Measurements from ENCODE around the gene NTN5. TPM values are rescaled to one million over a fixed set of nuclear protein-coding genes. Genes with fewer than 3 reads are reported as not detected.

NTN5 gene
- total and polyA plus RNA-seq, 10 of the 15 experiments (the other 5 are each of a cell fraction or from before 2014, with no cell fraction given) = 0.07 to 0.22 TPM; not detected in 8

DNA sequence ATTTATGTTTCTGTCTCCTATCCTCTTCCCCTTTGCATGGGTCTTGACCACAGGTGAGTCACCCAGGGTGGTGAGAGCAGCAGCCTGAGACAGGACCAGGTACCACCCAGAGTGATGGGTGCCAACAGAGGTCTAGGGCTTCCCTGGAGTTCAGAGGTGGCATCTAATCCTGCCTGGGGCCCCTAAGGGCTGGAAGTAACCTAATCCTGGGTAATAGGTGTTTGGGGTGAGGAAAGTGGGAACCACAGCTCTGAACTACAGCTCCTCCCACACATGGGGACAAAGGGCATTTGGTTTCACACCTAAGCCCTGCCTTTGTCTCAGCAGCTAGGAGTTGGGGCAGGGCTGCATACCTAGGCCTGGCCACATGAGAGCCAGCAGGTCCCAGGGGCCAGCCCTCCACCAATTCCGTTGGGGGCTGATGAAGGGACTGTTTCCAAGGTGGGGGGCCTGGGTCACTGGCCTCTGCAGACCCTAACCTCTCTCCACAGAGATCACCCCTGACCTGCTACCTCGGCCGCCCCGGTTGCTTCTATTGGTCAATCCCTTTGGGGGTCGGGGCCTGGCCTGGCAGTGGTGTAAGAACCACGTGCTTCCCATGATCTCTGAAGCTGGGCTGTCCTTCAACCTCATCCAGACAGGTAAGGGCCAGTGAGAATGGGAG is 45.5 kb downstream of the NTN5 start:
- Histone ChIP-seq H2AFZ (ENCODE audit: control insufficient read depth, low read depth, low read length) (no peak overlapping the region), H3K36me3 (ENCODE audit: control insufficient read depth in 2 of 2, insufficient read depth in 2 of 2, low read length in 1 of 2) (peaks cover 6 to 8% of the 10 kb centered on the region in 2 experiments; a peak in 3 of 4 replicates), H3K27me3 (replicated peaks in 1 of 2; ENCODE audit: control insufficient read depth in 2 of 2, insufficient read depth in 2 of 2, low read length in 1 of 2) (no peaks in the 10 kb centered on the region), H3K4me2 (ENCODE audit: control insufficient read depth, insufficient read depth) (no peak overlapping the region), H3K9me3 (replicated peaks; ENCODE audit: control insufficient read depth, insufficient read depth, low read length) (no peaks in the 10 kb centered on the region), H4K20me1 (ENCODE audit: control insufficient read depth, insufficient read depth) (no peaks in the 10 kb centered on the region), H3K27ac (ENCODE audit: control insufficient read depth, insufficient read depth) (no peak overlapping the region), H3K4me3 (no peak overlapping the region), H3K4me1 (ENCODE audit: control insufficient read depth, insufficient read depth, low read length) (peaks cover 12% of the 10 kb centered on the region), H3K79me2 (ENCODE audit: control insufficient read depth, insufficient read depth, low read length) (peaks cover 14% of the 10 kb centered on the region), H3K9ac (ENCODE audit: control insufficient read depth, insufficient read depth, low read length) (no peak overlapping the region)
- ChIA-PET SMC1A (ENCODE audit: uncharacterized antibody, unreplicated experiment) (no interaction called here), CTCF (no interaction called here), RAD21 (ENCODE audit: unreplicated experiment) (interaction anchor here (0.6 to 1.6 kb wide), 2 partner anchors 8 to 40 kb away, joined by 3 to 6 read pairs; partner anchors contain the start of genes RPL18 and SPHK2), POLR2A (interaction anchor here (0.8 to 1.0 kb wide), 2 partner anchors 10 to 246 kb away, joined by 3 read pairs; partner anchors contain the start of gene DBP)
- 96% methylated on average over 6 of the region's 6 CpGs for WGBS (ENCODE audit: insufficient coverage, insufficient replicate concordance, low lambda C conversion rate, missing lambda C conversion rate)
- no peak for ATAC-seq
- in situ Hi-C loops (cut with MboI) (loop anchor here (25.0 kb wide), 1 partner anchor 1260 kb away; the partner anchor contains the start of genes AKT1S1, IL4I1 and TBC1D17), intact Hi-C loops (cut with micrococcal nuclease; ENCODE audit: unreplicated experiment) (no loop called here)
- BruUV-seq (replicated peaks) = no TSS peak
- DNase-seq (ENCODE audit: low read depth, low spot score) = no peak
- FAIRE-seq = no peak
- no peak for TF ChIP-seq ASH2L (IDR thresholded peaks at IDR 0.05; ENCODE audit: borderline replicate concordance, low read depth)
- no peak for TF ChIP-seq SREBF1 (IDR thresholded peaks at IDR 0.05; ENCODE audit: low read length)
- TF ChIP-seq SMAD1 (IDR thresholded peaks at IDR 0.05; ENCODE audit: low read depth, partially characterized antibody) = no peak
- TF ChIP-seq BHLHE40 (IDR thresholded peaks at IDR 0.05; ENCODE audit: borderline replicate concordance in 1 of 2, low read depth in 2 of 2, low read length in 1 of 2) = 0 out of 4 replicates have a peak, but pooled peaks of 1 of the 2 experiments have one; percentile 31
- TF ChIP-seq BCL11A (IDR thresholded peaks at IDR 0.05; ENCODE audit: low read depth, low read length) = no peak
- TF ChIP-seq, protein P1, sequence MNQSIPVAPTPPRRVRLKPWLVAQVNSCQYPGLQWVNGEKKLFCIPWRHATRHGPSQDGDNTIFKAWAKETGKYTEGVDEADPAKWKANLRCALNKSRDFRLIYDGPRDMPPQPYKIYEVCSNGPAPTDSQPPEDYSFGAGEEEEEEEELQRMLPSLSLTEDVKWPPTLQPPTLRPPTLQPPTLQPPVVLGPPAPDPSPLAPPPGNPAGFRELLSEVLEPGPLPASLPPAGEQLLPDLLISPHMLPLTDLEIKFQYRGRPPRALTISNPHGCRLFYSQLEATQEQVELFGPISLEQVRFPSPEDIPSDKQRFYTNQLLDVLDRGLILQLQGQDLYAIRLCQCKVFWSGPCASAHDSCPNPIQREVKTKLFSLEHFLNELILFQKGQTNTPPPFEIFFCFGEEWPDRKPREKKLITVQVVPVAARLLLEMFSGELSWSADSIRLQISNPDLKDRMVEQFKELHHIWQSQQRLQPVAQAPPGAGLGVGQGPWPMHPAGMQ (IDR thresholded peaks at IDR 0.05; ENCODE audit: borderline replicate concordance) = no peak
- TF ChIP-seq, protein P2, sequence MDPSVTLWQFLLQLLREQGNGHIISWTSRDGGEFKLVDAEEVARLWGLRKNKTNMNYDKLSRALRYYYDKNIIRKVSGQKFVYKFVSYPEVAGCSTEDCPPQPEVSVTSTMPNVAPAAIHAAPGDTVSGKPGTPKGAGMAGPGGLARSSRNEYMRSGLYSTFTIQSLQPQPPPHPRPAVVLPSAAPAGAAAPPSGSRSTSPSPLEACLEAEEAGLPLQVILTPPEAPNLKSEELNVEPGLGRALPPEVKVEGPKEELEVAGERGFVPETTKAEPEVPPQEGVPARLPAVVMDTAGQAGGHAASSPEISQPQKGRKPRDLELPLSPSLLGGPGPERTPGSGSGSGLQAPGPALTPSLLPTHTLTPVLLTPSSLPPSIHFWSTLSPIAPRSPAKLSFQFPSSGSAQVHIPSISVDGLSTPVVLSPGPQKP (IDR thresholded peaks at IDR 0.05; ENCODE audit: low read depth, low read length) = no peak
- TF ChIP-seq MTA2 (IDR thresholded peaks at IDR 0.05; ENCODE audit: low read depth) = peak; percentile 71
- TF ChIP-seq MTA3 (IDR thresholded peaks at IDR 0.05; ENCODE audit: borderline replicate concordance, low read length) = no peak
- TF ChIP-seq IRF4 (IDR thresholded peaks at IDR 0.05; ENCODE audit: low read depth, low read length) = no peak
- no peak for TF ChIP-seq EZH2 (IDR thresholded peaks at IDR 0.05; ENCODE audit: borderline replicate concordance, control insufficient read depth, low read depth, low read length)
- peak; percentile 52; the same call in 1 of the 2 replicates for TF ChIP-seq BACH1 (IDR thresholded peaks at IDR 0.05; ENCODE audit: borderline replicate concordance)
- TF ChIP-seq SMC3 (IDR thresholded peaks at IDR 0.05; ENCODE audit: borderline replicate concordance, low read length) = no peak
- peak; percentile 79 to 81 for TF ChIP-seq IKZF2 (IDR thresholded peaks at IDR 0.05)
- no peak for TF ChIP-seq TCF3 (IDR thresholded peaks at IDR 0.05; ENCODE audit: borderline replicate concordance, insufficient read depth, low read depth, low read length)
- TF ChIP-seq POLR2A (IDR thresholded peaks at IDR 0.05; ENCODE audit: low read depth, low read length) = no peak; the same call in 1 of the 2 replicates
- no peak for TF ChIP-seq SIN3A (IDR thresholded peaks at IDR 0.05; ENCODE audit: low read depth, low read length)
- TF ChIP-seq NFXL1 (IDR thresholded peaks at IDR 0.05; ENCODE audit: borderline replicate concordance) = no peak
- no peak for TF ChIP-seq NFIC (IDR thresholded peaks at IDR 0.05; ENCODE audit: low read depth, low read length)

All from GM12878 (cell line).